ENCODE data around the gene CNTN2.
A peak's percentile ranks its signal among the peaks of the same experiment; 100 is the strongest.

The CNTN2 gene

DNA sequence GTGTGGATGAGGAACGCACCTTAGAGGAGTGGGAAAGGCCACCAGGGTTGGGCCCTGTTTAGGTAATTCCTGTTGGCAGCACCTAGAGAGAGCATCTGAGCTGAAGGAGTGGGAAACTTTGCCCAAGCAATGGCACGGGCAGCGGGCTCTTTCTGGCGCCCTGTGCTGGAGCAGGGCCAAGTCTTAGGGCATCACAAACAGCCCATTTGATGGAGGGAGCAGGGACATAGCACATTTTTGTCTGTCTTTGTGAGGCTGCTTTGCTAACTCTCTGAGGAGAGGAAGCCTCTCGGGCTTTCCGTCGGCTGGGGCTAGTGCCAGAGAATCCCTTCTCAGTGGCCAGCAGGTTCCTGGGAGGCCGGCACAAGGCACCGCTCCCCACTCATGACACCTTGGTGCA lies 22.5 kb upstream of the CNTN2 start:
- DNase-seq: no peak

- DNase-seq: no peak
Observed at GRCh38 chr1:205024679-205025078, 18.3 kb upstream of the CNTN2 start.

DNA sequence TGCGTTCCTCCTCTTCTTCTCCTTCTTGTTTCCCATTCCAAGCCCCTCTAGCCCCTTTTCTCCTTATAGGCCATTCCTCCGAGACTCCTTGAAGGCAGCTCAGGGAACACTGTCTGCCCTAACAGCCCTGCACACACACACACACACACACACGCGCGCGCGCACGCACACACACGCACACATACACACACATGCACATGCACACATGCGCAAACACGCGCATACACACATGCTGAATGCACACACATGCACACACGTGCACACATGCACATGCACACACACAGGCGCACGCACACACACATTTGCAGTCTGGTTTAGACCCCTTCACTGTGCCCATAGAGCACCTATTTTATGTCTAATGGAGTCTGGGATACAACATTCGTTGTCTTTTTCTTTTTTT lies 17.8 kb upstream of the CNTN2 start:
- DNase-seq: no peak

- DNase-seq: peak; percentile 80
Observed at GRCh38 chr1:205026181-205026580, 16.8 kb upstream of the CNTN2 start.

GRCh38 chr1:205028390-205028789 lies 14.6 kb upstream of the CNTN2 start:
- DNase-seq: no peak

DNA sequence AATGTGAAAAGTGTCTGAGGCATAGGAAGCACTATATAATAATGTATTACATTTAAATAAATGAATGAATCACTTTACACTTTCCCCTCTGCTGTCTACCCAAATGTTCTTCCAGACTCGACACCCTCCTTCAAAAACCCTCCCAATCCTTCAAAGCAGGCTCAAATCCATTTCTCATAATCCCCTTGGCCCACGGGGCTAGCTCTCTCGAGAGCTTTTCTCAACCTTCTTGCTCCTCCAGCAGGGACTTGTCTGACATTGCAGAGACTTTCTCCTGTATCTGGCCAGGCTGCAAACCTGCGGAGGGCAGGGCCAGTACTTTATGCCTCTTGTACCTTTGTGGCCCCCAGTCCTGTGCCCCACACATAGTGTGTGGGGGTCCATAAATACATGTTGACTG lies 14.1 kb upstream of the CNTN2 start:
- peak; percentile 55 for DNase-seq

- DNase-seq: no peak
Observed at GRCh38 chr1:205030241-205030640, 12.8 kb upstream of the CNTN2 start.

- DNase-seq: peak; percentile 40
Observed at GRCh38 chr1:205030896-205031295, 12.1 kb upstream of the CNTN2 start.

DNA sequence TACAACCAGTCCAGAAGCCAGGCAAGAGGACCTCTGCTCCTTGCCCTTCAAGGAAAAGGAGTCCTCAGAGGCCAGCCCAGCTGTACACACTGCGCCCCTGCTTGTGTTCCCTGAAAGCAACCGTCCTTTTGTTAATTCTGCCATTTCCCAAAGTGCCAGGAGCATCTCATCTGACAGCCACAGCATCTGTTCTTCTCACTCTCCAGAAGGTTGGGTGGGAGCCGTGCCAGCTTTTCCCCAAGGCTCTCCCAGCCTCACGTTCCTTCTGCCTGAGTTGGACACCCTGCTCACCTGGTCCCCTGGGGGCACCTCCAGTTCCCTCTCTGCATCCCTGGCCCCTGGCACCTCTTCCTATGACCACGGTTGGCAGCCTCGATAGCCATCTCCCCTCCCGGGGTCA lies 10.5 kb upstream of the CNTN2 start:
- peak; percentile 89 for DNase-seq

DNA sequence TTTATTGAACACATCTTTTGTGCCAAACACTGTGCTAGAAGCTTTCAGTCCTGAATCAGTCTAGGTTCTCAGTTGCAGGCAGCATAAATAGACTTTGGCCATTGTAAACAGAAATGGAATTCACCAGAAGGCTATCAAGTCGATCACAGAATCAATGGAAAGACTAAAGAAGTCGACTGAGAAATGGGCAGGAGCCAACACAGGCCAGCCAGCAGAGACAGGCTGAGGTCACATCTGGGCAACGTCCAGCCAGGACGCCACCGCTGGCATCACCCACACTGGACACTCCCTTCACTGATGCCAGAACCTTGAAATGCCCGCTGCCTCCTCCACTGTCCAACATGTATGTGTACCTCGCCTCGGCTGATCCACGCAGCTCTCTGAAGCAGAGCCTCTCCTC lies 5.5 kb upstream of the CNTN2 start:
- no peak for DNase-seq

DNA sequence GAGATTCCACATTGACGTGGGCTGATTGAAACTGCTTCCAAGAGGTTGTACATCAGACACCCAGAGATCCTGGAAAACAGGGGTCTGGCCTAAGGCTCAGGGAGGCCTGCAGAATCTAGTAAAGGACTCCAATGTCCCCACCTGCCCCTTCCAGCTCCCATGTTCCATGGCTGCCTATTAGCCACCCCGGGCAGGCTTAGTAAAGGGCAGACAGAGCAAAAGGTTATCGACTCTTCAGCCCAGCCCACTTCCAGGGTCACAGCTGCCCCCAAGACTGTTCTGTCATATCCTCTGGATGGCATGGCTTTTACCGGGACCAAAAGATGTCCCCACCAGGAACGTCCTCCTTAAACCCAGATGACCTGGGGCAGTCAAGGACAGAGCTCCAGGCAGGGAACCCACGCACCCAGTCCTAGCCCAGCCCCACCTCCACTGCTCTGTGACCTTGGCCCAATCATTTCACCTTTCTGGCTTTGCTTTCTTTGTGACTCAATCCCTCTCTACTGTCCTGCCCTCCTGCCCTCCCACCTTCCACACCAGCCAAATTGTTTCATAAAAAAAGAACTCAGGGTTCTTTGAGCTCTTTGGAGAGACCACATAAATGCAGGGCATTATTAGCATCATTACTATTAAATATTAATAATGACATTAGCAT lies 4.8 kb upstream of the CNTN2 start:
- no peak for DNase-seq

- DNase-seq: no peak
Observed at GRCh38 chr1:205041001-205041715, 1.9 kb upstream of the CNTN2 start.

DNA sequence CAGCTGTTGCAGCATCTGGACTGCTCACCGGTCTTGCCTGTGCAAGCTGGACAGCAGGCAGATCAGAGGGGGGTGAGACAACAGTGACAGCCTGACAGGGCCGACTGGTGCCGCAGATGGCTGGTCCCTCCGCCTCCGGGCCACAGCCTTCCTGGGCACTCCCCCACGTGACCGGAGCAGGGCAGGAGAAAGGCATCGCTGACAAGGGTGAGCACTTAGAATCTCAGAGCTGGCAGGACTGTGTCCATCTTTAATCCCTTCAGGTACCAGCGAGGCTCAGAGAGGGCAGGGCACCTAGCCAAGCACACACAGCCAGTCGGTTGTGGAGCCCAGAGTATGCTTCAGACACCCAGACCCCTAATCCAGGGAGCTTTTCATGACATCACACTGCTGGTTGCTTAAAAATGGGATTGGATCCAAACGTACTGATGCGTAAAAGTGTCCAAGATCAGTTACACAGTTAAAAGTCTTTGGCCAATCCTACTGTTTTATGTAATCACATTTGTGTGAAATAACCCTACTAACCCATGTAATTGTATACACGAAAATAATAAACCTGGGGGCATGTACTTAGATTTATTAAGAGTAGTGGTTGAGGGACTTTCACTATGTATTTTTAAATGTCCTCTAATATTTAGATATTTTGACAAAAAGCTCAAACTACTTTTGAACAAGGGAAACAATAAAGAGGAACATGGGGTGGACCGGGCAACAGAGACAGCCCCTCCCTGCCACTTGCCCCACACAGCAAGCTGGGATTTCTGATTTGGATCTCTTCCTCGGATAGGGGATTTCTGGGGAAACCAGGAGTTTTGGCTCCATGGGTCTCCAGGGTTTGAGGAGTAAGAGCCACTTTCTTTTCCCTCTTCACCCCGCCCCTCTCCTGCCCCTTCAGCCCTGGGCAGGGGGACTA lies 758 bp upstream of the CNTN2 start:
- DNase-seq: peak; percentile 81

DNA sequence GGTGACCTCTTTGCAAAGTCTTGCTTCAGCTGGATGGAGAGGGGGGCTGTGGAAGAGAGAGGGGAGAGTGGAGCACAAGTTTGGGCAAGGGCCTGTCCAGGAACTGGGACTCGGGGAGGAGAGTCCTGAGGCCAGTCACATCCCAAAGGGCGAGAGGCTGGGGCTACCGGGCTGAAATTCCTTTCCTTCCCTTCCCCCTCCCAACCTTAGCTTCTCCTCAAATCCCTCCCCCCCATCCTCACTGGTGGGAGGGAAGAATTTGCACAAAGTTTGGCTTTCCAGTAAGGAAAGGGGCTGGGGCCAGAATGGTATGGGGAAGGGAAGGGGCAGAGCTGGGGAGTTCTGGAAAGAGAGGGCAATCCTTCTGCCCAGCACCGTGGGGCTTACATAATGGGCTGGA lies 854 bp downstream of the CNTN2 start:
- no peak for DNase-seq

DNA sequence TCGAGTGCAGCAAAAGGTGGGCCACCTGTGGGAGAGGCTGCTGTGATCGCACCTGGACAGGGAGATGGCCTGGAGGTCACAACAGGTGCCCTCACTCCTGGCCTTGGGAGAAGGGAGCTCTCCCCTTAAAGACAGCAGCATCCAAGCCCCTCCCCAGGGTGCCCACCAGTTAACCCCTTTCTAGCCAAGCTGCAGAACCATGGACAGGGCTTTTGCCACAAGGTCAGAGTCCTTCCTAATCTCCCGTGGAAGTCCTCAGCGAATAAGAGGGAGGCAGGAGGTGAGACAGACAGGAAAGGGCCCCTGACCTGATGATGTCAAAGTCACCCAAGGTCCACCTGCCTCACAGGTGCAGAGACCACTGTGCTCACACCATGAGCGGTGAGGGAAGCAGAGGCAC lies 1.7 kb downstream of the CNTN2 start:
- no peak for DNase-seq

GRCh38 chr1:205045146-205045545 lies 2.1 kb downstream of the CNTN2 start:
- no peak for DNase-seq

GRCh38 chr1:205046870-205047269 lies 3.9 kb downstream of the CNTN2 start:
- DNase-seq: no peak

DNA sequence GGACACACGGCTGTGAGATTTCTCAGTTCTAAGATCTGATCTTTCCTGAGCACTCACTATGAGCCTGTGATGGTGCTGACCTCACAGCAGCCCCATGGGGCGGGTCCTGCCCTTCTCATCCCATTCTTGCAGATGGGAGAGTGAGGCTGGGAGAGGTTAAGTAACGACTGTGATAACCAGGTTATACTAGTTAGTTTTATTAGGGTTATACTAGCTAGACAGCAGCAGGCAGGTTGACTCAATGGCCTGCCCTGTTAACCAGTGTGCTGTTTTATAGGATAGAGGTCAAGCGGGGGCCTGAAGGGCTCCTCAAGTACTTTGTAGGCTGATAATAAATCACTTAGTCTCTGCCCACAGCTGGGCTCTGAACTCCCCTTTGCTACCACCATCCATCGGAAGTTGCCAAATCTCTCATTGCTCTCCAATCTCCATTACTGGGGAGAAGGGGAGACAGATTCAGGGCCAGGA lies 4.8 kb downstream of the CNTN2 start:
- no peak for DNase-seq

GRCh38 chr1:205048382-205048781 lies 5.4 kb downstream of the CNTN2 start:
- no peak for DNase-seq

DNA sequence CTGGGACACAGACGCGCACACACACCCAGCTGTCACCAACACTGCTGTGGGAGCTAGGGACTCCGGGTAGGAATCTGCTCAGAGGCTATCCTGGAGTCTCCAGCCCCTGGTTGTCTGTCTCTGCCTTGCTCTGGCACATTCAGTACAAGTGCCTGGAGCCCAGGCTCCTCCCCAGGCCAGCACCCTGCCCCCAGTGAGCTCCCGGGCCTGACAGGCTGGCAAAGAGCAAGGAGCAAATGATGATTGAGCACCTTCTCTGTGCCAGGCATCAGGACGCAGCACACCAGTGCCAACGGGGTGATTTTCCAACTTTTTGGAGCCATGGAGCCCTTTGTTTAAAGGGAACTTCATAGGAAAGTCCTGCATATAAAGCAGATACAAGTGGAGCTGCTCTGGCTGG lies 6.5 kb downstream of the CNTN2 start:
- DNase-seq: no peak

- DNase-seq: no peak
Observed at GRCh38 chr1:205052690-205053089, 9.7 kb downstream of the CNTN2 start.

DNA sequence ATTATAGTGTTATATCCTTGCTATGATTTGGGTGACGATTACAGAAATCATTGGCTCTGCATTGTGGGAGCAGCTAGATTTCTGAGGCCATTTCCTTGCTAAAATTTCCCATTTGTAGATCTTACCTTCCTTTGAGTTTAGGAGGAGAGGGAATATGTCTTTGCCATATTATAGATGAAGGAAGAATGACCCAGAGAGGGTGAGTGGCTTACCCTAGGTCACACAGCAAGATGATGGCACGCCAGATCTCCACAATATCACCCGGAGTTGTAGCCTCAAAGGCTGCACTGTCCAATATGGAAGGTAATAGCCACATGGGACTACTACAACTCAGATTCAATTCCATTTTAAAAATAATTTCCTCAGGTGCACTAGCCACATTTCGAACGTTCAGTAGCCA lies 10.3 kb downstream of the CNTN2 start:
- DNase-seq: no peak

DNA sequence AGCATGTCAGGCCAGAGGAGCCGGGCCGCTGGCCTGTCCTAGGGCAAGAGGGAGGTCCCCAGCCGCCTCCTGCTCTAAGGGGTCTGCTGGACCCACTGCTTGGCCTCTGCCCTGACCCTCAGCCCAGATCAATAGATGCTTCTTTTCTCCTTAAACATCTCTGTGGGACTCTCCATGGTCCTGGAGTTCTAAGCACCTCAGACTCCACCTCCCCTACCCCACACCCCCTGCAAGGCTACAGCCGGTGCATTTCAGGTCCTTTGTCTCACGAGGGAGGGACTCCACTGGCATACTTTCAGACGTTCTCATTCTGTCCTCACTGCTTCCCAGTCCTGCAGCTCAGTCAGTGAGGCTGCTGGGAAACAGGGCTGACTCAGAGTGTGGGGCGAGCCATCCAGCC lies 11.0 kb downstream of the CNTN2 start:
- DNase-seq: no peak

DNA sequence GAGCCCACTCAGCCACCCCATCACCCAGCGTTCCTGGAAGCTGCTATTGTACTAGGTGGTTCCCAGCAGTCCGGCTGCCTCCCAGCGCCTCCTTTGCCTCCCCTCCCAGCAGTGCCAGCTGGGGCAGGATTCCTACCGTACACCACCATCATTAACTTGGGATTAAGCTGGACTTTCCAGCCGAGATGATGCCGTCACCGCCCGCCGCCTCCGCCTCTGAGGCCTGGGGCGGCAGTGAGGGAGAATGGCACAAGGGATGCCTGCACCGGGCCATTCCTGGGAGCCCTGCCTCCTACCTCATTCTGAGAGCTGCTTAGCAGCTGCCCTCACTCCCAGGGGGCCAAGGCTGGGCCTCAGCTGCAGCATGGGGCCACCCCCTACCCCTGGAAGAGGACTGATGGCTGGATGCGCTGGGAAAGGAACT lies 13.2 kb downstream of the CNTN2 start:
- peak; percentile 77 for DNase-seq
